HG03378 (cell line): ENCODE measurements around the gene TMEM234.

Experiments
- ATAC-seq: cut with Tn5 transposase; IDR thresholded peaks from one replicate; pipeline ENCODE4 v1.9.1; 2021; ENCODE audit warnings: mild to moderate bottlenecking, moderate library complexity; ENCODE audit not compliant: unreplicated experiment

Gene TMEM234

GRCh38 chr1:32240140-32240951 is 18.2 kb upstream of the TMEM234 start:
- no peak for ATAC-seq

DNA sequence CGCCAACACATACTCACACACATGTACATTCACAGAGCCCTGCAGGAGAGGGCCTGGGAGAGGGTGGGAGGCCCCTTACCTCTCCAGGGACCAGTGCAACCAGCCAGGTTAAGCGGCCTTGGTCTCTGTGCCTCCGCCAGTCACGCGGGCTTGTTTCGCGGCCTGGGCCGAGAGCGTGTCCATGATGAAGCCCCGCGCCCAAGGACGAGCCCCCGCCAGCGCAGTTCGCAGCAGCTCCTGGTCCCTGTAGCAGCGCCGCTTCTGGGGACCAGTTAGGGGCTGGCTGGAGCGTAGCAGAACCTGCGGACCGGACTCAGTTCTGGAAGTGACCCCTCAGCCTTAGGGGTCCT is 17.6 kb upstream of the TMEM234 start:
- ATAC-seq, result no peak

DNA sequence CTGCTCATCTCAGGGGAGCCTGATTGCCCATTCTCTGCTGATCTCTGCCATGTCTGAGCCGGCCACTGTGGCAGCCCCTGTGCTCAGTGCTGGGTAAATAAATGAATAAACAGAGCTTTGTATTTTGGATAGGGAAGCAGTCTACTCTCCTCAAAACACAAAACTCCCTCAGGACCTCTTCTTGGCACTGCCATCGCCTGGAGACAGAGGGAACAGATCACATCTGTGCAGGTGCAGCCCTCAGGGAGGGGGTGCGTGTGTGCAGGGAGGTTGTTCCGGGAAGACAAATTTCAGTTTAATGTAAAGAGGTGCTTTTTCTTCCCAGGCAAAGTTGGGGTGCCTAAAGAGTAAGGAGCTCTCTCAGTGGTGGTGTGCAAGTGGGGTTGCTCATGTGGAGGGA is 17.2 kb upstream of the TMEM234 start:
- ATAC-seq, result no peak

- no peak for ATAC-seq
Observed at GRCh38 chr1:32234792-32235191, 12.6 kb upstream of the TMEM234 start.

GRCh38 chr1:32232558-32233304 is 10.6 kb upstream of the TMEM234 start:
- no peak for ATAC-seq

GRCh38 chr1:32231843-32232432 is 9.8 kb upstream of the TMEM234 start:
- ATAC-seq, result no peak

- no peak for ATAC-seq
Observed at GRCh38 chr1:32228771-32229170, 6.6 kb upstream of the TMEM234 start.

DNA sequence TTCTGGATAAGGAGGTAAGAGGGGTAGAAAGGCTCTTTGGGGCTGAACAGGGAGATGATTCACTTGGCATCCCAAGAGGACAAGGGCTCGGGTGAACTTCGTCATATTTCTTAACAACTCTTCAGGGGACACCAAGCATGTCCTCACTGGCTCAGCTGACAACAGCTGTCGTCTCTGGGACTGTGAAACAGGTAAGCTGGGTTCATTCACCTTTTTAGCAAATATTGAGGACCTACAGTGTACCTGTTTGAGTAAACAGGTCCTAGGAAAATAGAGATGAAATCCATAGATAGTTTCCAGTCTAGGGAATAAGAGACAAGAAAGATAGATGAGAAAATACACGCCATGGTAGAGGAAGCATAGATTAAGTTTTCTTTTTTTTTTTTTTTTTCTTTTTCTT is 2.1 kb upstream of the TMEM234 start:
- no peak for ATAC-seq

GRCh38 chr1:32223683-32224082 is 1.5 kb upstream of the TMEM234 start:
- ATAC-seq, result no peak

DNA sequence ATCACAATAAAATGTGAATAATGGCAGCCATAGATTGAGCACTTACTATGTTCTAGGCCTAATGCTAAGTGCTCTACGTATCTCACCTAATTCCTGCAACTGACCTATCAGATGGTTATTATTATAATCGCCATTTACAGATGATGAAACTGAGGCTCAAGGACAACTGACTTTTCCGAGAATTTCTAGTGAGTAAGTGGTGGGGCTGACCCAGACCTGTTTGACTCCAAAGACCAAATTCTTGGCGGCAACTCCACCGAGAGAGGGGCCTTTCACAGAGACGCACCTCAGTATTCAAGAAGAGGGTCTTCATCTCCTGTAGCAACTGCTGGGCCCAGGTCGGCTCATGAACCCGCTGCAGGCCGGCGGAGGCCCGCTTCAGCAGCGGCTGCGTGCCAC is 573 bp downstream of the TMEM234 start:
- no peak for ATAC-seq

DNA sequence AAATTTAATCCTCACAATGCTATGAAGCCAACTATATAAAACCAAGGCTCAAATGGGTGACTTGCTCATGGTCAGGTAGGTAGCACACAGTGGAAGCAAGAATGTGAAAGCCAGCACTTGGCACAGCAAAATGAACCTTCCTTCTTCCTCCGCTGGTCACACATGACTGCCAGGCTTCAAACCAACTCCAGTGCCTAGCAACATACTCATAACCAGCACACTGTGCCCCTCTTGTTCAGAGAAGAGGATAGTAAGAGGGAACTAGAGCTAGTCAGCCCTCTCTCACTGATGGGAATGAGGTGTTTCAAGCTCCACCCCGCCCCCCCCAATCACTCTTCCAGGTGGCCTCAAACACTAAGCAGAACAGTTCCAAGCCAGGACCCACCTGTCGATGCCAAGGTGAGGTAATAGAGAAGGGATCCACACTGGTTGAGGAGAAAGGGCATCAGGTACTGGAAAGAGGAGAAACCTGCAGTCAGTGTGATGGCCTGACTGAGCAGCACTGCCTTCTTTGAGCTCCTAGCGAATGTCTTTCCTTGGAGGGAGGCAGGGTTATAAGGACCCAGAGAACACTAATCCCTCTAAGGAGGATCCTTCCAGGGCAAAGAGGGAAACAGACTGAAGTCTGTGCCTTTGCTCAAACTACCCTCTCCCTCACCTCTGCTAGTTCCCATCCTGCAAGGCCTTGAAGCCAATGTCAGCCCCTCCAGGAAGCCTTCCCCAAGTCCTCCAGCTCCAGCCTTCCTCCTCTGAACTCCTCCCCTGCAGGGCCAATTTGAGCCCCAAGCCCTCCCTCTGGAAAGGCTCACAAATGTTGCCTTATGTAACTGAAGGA is 1.2 kb downstream of the TMEM234 start:
- no peak for ATAC-seq

DNA sequence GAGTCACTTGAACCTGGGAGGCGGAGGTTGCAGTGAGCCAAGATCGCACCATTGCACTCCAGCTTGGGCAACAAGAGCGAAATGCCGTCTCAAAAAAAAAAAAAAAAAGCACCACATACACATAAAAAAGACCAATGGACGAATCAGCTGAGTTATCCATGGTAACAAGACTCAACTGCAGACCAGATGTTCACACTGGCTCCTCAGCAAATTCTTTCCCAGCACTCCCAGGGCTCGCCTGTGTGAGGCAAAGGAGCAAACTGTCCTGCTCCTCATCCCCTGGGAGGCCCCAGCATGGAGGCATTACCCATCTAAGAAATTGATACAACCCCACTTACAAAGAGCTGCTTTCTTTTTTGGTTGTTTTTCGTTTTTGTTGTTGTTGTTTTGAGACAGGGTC is 3.1 kb downstream of the TMEM234 start:
- no peak for ATAC-seq

DNA sequence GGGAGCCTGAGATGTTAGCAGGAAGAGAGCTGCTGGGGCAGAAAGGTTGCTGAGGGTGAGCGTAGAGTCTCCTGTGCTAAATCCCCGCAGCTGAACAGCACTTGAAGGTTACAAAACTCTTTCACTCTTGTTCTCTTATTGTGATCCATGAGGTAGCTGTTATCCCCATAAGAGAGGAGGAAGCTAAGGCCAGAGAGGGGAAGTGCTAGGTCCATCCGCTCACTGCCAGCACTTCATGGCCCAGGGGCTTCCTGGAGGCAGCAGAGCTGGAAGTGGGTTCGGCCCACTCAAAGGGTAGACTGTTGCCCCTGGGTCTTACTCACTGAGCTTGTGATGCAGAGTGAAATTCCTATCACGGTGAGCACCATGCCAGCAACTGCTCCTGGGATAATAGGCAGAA is 5.6 kb downstream of the TMEM234 start:
- ATAC-seq, result no peak

- ATAC-seq, result no peak
Observed at GRCh38 chr1:32215629-32216480, 6.3 kb downstream of the TMEM234 start.

GRCh38 chr1:32208891-32209328 is 13.2 kb downstream of the TMEM234 start, which contains the start of gene DCDC2B:
Gene DCDC2B, plus strand, starts transcription at chr1:32209089. Its CDS starts 5 bp downstream, at chr1:32209094.
- no peak for ATAC-seq

GRCh38 chr1:32208469-32208868 is 13.7 kb downstream of the TMEM234 start:
- no peak for ATAC-seq

DNA sequence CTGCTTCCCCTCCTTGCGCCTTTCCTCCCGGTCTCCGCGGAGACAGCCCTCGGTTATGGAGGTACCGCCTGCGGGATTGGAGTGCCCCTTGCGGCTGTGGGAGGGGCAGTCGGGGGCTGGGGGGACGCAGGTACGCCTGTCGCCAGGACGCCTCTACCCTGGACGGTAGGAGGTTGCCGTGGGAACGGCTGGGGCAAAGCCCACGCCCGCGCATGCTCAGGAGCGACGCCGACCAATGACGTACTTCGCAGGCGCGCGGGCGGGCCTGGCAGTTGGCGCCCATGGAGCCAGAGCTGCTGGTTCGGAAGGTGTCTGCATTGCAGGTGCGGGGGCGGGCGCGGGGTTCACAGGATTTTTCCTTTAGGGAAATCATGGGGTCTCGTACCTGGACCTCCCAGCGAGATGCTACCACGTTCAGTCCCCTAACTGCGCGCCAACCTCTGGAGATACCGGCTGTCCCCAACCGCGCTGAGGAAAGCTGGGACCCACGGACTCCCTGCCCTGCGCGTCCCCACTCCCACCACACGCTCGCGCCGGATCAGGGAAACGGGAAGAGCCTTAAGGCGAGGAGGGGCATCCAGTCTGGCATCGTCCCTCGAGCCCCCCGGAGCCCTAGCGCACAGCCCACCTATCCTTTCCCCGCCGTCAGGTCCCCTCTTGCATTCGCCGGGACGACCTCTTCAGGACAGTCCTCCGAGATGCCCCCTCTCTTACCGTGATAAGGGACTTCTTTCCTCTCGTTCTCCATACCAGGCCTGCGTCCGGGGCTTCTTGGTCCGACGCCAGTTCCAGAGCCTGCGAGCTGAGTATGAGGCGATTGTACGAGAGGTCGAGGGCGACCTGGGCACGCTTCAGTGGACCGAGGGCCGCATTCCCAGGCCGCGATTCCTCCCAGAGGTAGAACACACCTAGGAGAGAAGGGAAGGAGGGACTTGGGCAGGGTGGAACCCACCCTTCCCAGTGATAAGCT is 16.5 kb downstream of the TMEM234 start, which contains the start of gene IQCC:
Gene IQCC (plus strand): TSS at position 271 of the 970 bp plus-strand sequence. CDS start 11 bp downstream, at position 282.
- no peak for ATAC-seq

GRCh38 chr1:32204943-32205361 is 17.2 kb downstream of the TMEM234 start:
- ATAC-seq, result no peak
